ENCODE measurements around the gene STPG1.

The STPG1 gene

DNA sequence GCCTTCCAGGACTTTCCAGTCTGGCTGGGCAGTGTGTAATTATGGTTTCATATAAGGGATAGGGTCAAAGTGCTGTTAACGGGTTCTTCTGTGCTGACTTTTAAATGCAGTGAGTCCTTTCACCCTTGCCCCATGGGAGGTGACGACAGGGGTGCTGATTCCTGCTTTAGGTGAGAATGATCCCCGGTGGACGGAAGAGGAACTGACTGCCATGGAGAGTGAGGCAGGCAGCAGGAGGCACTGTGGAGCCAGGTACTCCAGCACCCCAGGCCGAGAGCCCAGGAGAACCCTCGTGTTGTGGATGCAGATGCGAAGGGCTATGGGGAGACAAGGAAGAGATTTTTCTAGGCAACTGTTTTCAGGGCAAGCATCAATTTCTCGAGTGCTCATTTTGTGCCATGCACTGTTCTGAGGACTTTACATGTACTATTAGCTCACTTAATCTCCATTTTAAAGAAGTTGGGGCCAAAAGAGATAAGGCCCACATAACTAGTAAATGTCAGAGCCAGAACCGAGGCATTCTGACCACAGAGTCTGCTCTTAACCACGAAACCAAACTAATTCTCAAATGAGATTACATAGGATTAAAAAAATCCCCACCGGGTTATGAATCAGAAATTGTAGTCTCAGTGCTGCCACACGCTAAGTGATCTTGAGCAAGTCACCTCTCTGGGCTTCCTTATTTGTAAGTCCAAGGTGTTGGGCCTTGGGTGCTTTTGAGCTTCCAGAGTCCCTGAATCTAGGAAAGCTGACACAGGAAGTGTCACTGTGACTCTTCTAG, 28.2 kb downstream of the STPG1 start:
- no peak overlapping the region for H3K27ac ChIP-seq (ENCODE audit: low read length)
- no peak overlapping the region for H3K9ac ChIP-seq (ENCODE audit: low read length in 2 of 2)
- H3K9me3 ChIP-seq (ENCODE audit: control insufficient read depth in 2 of 2, low read length in 2 of 2) = no peaks in the 10 kb centered on the region
- peaks cover 9 to 17% of the 10 kb centered on the region in 2 donors for H3K36me3 ChIP-seq (ENCODE audit: control insufficient read depth in 2 of 2, insufficient read depth in 2 of 2, low read length in 2 of 2)
- no peak overlapping the region for H3K4me3 ChIP-seq (ENCODE audit: low read length in 2 of 2)
- no peaks in the 10 kb centered on the region for H3K4me1 ChIP-seq (ENCODE audit: control insufficient read depth, insufficient read depth, low read length)
- no peaks in the 10 kb centered on the region for H3K27me3 ChIP-seq (ENCODE audit: control insufficient read depth in 1 of 2, insufficient read depth in 2 of 2, low read length in 2 of 2)

DNA sequence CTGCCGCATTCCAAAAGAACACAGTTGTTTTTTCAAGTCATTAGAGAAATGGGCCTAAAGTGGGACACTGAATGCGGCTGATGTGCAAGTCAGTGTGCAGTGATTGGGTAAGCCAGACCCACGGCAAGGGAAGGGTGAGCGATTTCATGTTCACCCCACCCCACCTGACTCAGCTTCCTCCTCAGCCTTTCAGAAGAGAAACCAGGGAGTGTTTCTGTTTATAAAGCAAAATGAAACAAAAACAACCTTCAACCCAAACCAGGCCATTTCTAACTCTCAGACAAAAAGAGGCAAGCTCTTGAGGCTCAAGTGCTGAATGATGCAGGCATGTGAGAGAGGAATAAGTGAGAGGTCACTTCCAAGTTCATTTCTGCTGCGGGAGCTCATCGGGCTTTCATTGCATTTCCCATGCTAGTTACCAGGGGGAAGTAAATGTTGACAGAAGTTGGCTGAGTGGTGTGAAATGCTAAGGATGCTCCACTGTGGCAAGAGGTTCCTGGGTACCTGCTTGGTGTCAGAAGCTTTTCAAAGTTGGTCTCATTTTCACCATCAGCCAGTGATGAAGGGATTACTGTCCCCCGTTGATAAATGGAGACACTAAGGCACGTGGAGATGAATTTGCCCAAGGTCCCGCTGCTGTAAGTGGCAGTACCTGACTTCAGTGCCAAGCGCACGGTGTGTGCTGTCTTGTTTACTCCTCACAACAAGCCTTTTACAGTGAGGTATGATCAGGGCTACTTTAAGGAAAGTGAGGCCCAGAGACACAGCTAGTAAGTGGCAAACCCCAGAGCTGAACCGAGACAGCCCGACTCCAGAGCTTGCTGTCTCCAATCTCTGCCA, 29.1 kb downstream of the STPG1 start:
- no peaks in the 10 kb centered on the region for H3K9me3 ChIP-seq (ENCODE audit: control insufficient read depth in 2 of 2, low read length in 2 of 2)
- H3K4me3 ChIP-seq (ENCODE audit: low read length in 2 of 2) = no peak overlapping the region
- H3K27ac ChIP-seq (ENCODE audit: low read length) = no peak overlapping the region
- no peaks in the 10 kb centered on the region for H3K4me1 ChIP-seq (ENCODE audit: control insufficient read depth, insufficient read depth, low read length)
- no peak overlapping the region for H3K9ac ChIP-seq (ENCODE audit: low read length in 2 of 2)
- peaks cover 9 to 17% of the 10 kb centered on the region in 2 donors for H3K36me3 ChIP-seq (ENCODE audit: control insufficient read depth in 2 of 2, insufficient read depth in 2 of 2, low read length in 2 of 2)
- no peaks in the 10 kb centered on the region for H3K27me3 ChIP-seq (ENCODE audit: control insufficient read depth in 1 of 2, insufficient read depth in 2 of 2, low read length in 2 of 2)

GRCh38 chr1:24383381-24383940, 30.1 kb downstream of the STPG1 start:
- Histone ChIP-seq H3K9ac (ENCODE audit: low read length in 2 of 2) (no peak overlapping the region), H3K9me3 (ENCODE audit: control insufficient read depth in 2 of 2, low read length in 2 of 2) (no peaks in the 10 kb centered on the region), H3K4me3 (ENCODE audit: low read length in 2 of 2) (no peak overlapping the region), H3K4me1 (ENCODE audit: control insufficient read depth, insufficient read depth, low read length) (no peaks in the 10 kb centered on the region), H3K27ac (ENCODE audit: low read length) (no peak overlapping the region), H3K36me3 (ENCODE audit: control insufficient read depth in 2 of 2, insufficient read depth in 2 of 2, low read length in 2 of 2) (peaks cover 12 to 23% of the 10 kb centered on the region in 2 donors), H3K27me3 (ENCODE audit: control insufficient read depth in 1 of 2, insufficient read depth in 2 of 2, low read length in 2 of 2) (no peaks in the 10 kb centered on the region)

DNA sequence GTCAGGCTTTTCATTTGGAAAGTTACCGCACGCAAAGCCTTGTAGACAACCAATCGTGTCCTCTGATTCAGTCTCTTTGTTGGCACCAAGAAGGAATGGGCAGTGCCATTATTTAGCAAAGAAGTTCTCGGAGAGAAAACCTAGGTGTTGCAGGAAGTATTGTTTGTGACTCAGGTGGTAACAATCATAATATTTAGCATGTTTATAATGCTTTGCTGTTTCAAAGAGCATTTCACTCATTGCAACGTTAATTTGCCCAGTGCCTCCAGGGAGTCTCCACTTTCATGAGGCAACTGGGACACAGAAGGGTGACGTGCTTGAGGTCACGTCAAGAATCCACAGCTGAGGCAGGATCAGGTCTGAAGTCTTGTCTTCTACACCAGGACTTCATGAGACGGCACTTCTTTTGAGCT, 31.4 kb downstream of the STPG1 start:
- no peaks in the 10 kb centered on the region for H3K27me3 ChIP-seq (ENCODE audit: control insufficient read depth in 1 of 2, insufficient read depth in 2 of 2, low read length in 2 of 2)
- no peak overlapping the region for H3K9ac ChIP-seq (ENCODE audit: low read length in 2 of 2)
- no peak overlapping the region for H3K4me3 ChIP-seq (ENCODE audit: low read length in 2 of 2)
- peaks cover 12 to 18% of the 10 kb centered on the region in 2 donors for H3K36me3 ChIP-seq (ENCODE audit: control insufficient read depth in 2 of 2, insufficient read depth in 2 of 2, low read length in 2 of 2)
- no peaks in the 10 kb centered on the region for H3K9me3 ChIP-seq (ENCODE audit: control insufficient read depth in 2 of 2, low read length in 2 of 2)
- H3K4me1 ChIP-seq (ENCODE audit: control insufficient read depth, insufficient read depth, low read length) = no peaks in the 10 kb centered on the region
- no peak overlapping the region for H3K27ac ChIP-seq (ENCODE audit: low read length)

DNA sequence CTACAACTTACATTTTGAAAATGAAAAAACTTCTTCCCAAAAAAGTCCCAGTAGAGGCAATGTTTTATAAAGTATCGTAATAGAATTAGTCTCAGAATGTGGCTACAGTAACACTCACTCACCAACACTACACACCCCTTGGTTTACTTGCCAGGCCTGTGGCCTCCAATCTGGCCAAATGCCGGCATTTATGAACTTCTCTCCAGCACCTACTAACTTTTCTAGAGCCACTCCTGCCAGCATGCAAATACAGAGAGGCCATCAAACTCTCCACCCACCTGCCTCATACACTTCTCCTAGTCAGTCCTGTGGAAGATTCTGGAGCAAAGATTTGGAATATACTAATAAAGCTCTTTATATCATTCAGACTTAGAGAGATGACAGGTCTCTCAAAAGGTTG, 32.3 kb downstream of the STPG1 start:
- no peak overlapping the region for H3K4me3 ChIP-seq (ENCODE audit: low read length in 2 of 2)
- H3K27me3 ChIP-seq (ENCODE audit: control insufficient read depth in 1 of 2, insufficient read depth in 2 of 2, low read length in 2 of 2) = no peaks in the 10 kb centered on the region
- H3K27ac ChIP-seq (ENCODE audit: low read length) = no peak overlapping the region
- H3K36me3 ChIP-seq (ENCODE audit: control insufficient read depth in 2 of 2, insufficient read depth in 2 of 2, low read length in 2 of 2) = peaks cover 12 to 15% of the 10 kb centered on the region in 2 donors
- no peak overlapping the region for H3K9ac ChIP-seq (ENCODE audit: low read length in 2 of 2)
- H3K4me1 ChIP-seq (ENCODE audit: control insufficient read depth, insufficient read depth, low read length) = no peaks in the 10 kb centered on the region
- no peaks in the 10 kb centered on the region for H3K9me3 ChIP-seq (ENCODE audit: control insufficient read depth in 2 of 2, low read length in 2 of 2)

- Histone ChIP-seq H3K9ac (ENCODE audit: low read length in 2 of 2) (no peak overlapping the region), H3K4me3 (ENCODE audit: low read length in 2 of 2) (no peak overlapping the region), H3K27me3 (ENCODE audit: control insufficient read depth in 1 of 2, insufficient read depth in 2 of 2, low read length in 2 of 2) (no peaks in the 10 kb centered on the region), H3K27ac (ENCODE audit: low read length) (no peak overlapping the region), H3K36me3 (ENCODE audit: control insufficient read depth in 2 of 2, insufficient read depth in 2 of 2, low read length in 2 of 2) (peaks cover 12 to 15% of the 10 kb centered on the region in 2 donors), H3K4me1 (ENCODE audit: control insufficient read depth, insufficient read depth, low read length) (no peaks in the 10 kb centered on the region), H3K9me3 (ENCODE audit: control insufficient read depth in 2 of 2, low read length in 2 of 2) (no peaks in the 10 kb centered on the region)
These were observed 33.1 kb downstream of the STPG1 start for GRCh38 chr1:24380508-24380907.

GRCh38 chr1:24379733-24380315, 33.8 kb downstream of the STPG1 start:
- Histone ChIP-seq H3K9me3 (ENCODE audit: control insufficient read depth in 2 of 2, low read length in 2 of 2) (no peaks in the 10 kb centered on the region), H3K27me3 (ENCODE audit: control insufficient read depth in 1 of 2, insufficient read depth in 2 of 2, low read length in 2 of 2) (no peaks in the 10 kb centered on the region), H3K36me3 (ENCODE audit: control insufficient read depth in 2 of 2, insufficient read depth in 2 of 2, low read length in 2 of 2) (peaks cover 12 to 18% of the 10 kb centered on the region in 2 donors), H3K27ac (ENCODE audit: low read length) (no peak overlapping the region), H3K9ac (ENCODE audit: low read length in 2 of 2) (no peak overlapping the region), H3K4me3 (ENCODE audit: low read length in 2 of 2) (no peak overlapping the region), H3K4me1 (ENCODE audit: control insufficient read depth, insufficient read depth, low read length) (no peaks in the 10 kb centered on the region)

- no peak overlapping the region for H3K9ac ChIP-seq (ENCODE audit: low read length in 2 of 2)
- H3K4me1 ChIP-seq (ENCODE audit: control insufficient read depth, insufficient read depth, low read length) = no peaks in the 10 kb centered on the region
- no peak overlapping the region for H3K27ac ChIP-seq (ENCODE audit: low read length)
- no peaks in the 10 kb centered on the region for H3K27me3 ChIP-seq (ENCODE audit: control insufficient read depth in 1 of 2, insufficient read depth in 2 of 2, low read length in 2 of 2)
- peaks cover 2 to 11% of the 10 kb centered on the region in 2 donors for H3K36me3 ChIP-seq (ENCODE audit: control insufficient read depth in 2 of 2, insufficient read depth in 2 of 2, low read length in 2 of 2)
- H3K9me3 ChIP-seq (ENCODE audit: control insufficient read depth in 2 of 2, low read length in 2 of 2) = no peaks in the 10 kb centered on the region
- H3K4me3 ChIP-seq (ENCODE audit: low read length in 2 of 2) = no peak overlapping the region
These were observed 38.4 kb downstream of the STPG1 start for GRCh38 chr1:24374891-24375786.

DNA sequence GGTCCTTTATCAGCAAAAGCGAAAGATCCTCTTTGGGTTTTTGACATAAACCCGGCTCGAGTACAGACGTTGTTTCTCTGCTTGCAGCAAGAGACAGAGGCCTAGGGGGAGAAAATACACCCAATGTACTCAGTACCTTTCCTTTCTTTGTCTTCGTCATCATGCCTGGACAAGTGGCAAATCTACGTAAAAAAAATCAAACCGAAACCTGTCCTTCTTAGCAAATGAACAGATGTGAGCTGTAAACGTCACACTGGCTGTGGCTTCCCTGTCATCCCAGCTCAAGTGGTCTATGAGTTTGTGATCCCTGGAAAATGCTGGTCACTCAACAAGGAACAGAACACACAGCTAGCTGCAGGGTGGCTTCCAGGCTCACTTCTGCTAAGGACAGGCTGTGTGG, 39.9 kb downstream of the STPG1 start:
- H3K4me1 ChIP-seq (ENCODE audit: control insufficient read depth, insufficient read depth, low read length) = no peaks in the 10 kb centered on the region
- H3K9me3 ChIP-seq (ENCODE audit: control insufficient read depth in 2 of 2, low read length in 2 of 2) = no peaks in the 10 kb centered on the region
- H3K4me3 ChIP-seq (ENCODE audit: low read length in 2 of 2) = no peak overlapping the region
- peaks cover 3 to 6% of the 10 kb centered on the region in 2 donors for H3K36me3 ChIP-seq (ENCODE audit: control insufficient read depth in 2 of 2, insufficient read depth in 2 of 2, low read length in 2 of 2)
- H3K27ac ChIP-seq (ENCODE audit: low read length) = no peak overlapping the region
- H3K27me3 ChIP-seq (ENCODE audit: control insufficient read depth in 1 of 2, insufficient read depth in 2 of 2, low read length in 2 of 2) = no peaks in the 10 kb centered on the region
- no peak overlapping the region for H3K9ac ChIP-seq (ENCODE audit: low read length in 2 of 2)

- peaks cover 3 to 7% of the 10 kb centered on the region in 2 donors for H3K36me3 ChIP-seq (ENCODE audit: control insufficient read depth in 2 of 2, insufficient read depth in 2 of 2, low read length in 2 of 2)
- no peaks in the 10 kb centered on the region for H3K27me3 ChIP-seq (ENCODE audit: control insufficient read depth in 1 of 2, insufficient read depth in 2 of 2, low read length in 2 of 2)
- no peak overlapping the region for H3K27ac ChIP-seq (ENCODE audit: low read length)
- no peak overlapping the region for H3K4me3 ChIP-seq (ENCODE audit: low read length in 2 of 2)
- H3K4me1 ChIP-seq (ENCODE audit: control insufficient read depth, insufficient read depth, low read length) = no peaks in the 10 kb centered on the region
- H3K9ac ChIP-seq (ENCODE audit: low read length in 2 of 2) = no peak overlapping the region
- no peaks in the 10 kb centered on the region for H3K9me3 ChIP-seq (ENCODE audit: control insufficient read depth in 2 of 2, low read length in 2 of 2)
These were observed 40.5 kb downstream of the STPG1 start for GRCh38 chr1:24373044-24373443.

Data from stomach smooth muscle (tissue), 2 donors.